ENCODE results near the gene GAL3ST1.
A peak's percentile ranks its signal among the peaks of the same experiment; 100 is the strongest.

GAL3ST1 gene

GRCh38 chr22:30531651-30532608 is 42.5 kb downstream of the GAL3ST1 start:
- Histone ChIP-seq H3K4me3 (ENCODE audit: low read depth, low read length) (no peak overlapping the region), H3K27me3 (ENCODE audit: insufficient read depth, low read depth, severe bottlenecking) (no peaks in the 10 kb centered on the region), H3K36me3 (no peaks in the 10 kb centered on the region), H3K27ac (no peak overlapping the region), H3K9me3 (ENCODE audit: severe bottlenecking) (no peaks in the 10 kb centered on the region)
- TF ChIP-seq, protein P1, sequence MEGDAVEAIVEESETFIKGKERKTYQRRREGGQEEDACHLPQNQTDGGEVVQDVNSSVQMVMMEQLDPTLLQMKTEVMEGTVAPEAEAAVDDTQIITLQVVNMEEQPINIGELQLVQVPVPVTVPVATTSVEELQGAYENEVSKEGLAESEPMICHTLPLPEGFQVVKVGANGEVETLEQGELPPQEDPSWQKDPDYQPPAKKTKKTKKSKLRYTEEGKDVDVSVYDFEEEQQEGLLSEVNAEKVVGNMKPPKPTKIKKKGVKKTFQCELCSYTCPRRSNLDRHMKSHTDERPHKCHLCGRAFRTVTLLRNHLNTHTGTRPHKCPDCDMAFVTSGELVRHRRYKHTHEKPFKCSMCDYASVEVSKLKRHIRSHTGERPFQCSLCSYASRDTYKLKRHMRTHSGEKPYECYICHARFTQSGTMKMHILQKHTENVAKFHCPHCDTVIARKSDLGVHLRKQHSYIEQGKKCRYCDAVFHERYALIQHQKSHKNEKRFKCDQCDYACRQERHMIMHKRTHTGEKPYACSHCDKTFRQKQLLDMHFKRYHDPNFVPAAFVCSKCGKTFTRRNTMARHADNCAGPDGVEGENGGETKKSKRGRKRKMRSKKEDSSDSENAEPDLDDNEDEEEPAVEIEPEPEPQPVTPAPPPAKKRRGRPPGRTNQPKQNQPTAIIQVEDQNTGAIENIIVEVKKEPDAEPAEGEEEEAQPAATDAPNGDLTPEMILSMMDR (IDR thresholded peaks at IDR 0.05; ENCODE audit: low read depth, low read length), result no peak
- no peak for DNase-seq

- Histone ChIP-seq H3K27me3 (ENCODE audit: insufficient read depth, low read depth, severe bottlenecking) (no peaks in the 10 kb centered on the region), H3K27ac (no peak overlapping the region), H3K4me3 (ENCODE audit: low read depth, low read length) (no peak overlapping the region), H3K36me3 (no peaks in the 10 kb centered on the region), H3K9me3 (ENCODE audit: severe bottlenecking) (no peaks in the 10 kb centered on the region)
- TF ChIP-seq, protein P1 (IDR thresholded peaks at IDR 0.05; ENCODE audit: low read depth, low read length), result no peak
- no peak for DNase-seq
Measured at GRCh38 chr22:30526656-30527055, 47.8 kb downstream of the GAL3ST1 start.

DNA sequence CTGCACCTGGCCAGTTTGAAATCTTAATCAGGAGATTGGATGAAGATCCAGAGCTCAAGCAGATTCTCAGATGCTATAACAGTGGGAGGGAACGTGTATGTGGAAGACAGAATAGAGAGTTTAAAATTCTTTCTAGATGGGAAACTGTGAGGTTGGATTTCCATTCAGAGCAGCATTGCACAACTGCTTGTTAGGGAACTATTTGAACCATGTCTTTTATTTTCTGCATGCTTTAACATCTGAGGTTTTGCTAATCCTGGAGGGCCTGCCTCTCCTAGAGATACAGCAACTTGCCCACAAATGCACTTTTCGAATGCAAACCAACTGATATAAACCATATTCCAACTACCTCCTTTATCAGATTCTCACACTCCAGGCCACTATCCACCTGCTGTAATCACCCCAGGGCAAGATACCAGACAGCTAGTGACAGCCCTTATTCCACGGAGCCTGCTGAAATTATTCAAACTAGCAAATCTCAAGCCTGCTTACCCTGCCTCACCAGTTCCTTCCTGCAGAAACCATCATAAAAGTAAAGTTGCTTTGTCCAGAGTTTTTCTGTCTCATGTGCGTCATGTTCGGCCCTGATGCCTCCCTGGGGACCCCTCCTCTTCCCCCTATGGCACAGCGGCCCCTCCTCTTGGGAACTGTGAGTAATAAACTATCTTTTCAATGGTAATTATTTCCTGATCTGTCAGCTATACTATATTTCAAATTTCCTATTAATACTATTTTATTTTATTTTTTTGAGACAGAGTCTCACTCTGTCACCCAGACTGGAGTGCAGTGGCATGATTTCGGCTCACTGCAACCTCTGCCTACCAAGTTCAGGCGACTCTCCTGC is 50.6 kb downstream of the GAL3ST1 start:
- Histone ChIP-seq H3K9me3 (ENCODE audit: severe bottlenecking) (no peaks in the 10 kb centered on the region), H3K4me3 (ENCODE audit: low read depth, low read length) (no peak overlapping the region), H3K36me3 (no peaks in the 10 kb centered on the region), H3K27ac (no peak overlapping the region), H3K27me3 (ENCODE audit: insufficient read depth, low read depth, severe bottlenecking) (no peaks in the 10 kb centered on the region)
- DNase-seq, result no peak
- TF ChIP-seq, protein P1 (IDR thresholded peaks at IDR 0.05; ENCODE audit: low read depth, low read length), result no peak

DNA sequence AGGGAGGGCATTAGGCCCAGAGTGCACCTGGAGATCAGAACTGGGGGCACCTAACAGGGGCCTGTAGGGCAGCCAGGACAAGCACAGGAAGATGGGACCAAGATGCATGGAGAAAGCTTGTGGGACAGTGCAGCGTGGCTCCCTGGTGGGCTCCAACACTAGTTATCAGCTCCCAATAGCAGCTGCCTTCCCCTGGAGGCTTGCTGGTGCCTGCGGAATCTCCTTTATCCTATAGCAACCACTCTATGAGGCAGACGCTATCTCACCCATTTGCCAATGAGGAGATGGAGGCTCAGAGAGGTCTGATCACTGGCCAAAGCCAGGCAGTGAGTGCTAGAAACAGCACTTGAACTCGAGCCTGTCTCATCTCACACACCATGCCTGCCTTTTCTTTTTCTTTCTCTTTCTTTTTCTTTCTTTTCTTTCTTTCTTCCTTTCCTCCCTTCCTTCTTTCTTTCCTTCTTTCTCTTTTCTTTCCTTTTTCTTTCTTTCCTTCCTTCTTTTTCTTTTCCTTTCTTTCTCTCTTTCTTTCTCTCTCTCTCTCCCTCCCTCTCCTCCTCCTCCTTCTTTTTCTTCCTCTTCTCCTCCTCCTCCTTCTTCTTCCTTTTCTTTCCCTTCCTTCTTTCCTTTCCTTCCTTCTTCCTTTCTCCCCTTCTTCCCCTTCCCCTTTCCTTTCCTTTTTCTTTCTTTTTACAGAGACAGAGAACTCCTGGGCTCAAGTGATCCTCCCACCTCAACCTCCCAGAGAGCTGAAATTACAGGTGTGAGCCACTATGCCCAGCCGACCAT is 52.9 kb downstream of the GAL3ST1 start:
- no peaks in the 10 kb centered on the region for H3K9me3 ChIP-seq (ENCODE audit: severe bottlenecking)
- H3K27ac ChIP-seq, result no peak overlapping the region
- no peak overlapping the region for H3K4me3 ChIP-seq (ENCODE audit: low read depth, low read length)
- H3K27me3 ChIP-seq (ENCODE audit: insufficient read depth, low read depth, severe bottlenecking), result no peaks in the 10 kb centered on the region
- no peaks in the 10 kb centered on the region for H3K36me3 ChIP-seq
- TF ChIP-seq, protein P1 (IDR thresholded peaks at IDR 0.05; ENCODE audit: low read depth, low read length), result no peak
- DNase-seq, result no peak

DNA sequence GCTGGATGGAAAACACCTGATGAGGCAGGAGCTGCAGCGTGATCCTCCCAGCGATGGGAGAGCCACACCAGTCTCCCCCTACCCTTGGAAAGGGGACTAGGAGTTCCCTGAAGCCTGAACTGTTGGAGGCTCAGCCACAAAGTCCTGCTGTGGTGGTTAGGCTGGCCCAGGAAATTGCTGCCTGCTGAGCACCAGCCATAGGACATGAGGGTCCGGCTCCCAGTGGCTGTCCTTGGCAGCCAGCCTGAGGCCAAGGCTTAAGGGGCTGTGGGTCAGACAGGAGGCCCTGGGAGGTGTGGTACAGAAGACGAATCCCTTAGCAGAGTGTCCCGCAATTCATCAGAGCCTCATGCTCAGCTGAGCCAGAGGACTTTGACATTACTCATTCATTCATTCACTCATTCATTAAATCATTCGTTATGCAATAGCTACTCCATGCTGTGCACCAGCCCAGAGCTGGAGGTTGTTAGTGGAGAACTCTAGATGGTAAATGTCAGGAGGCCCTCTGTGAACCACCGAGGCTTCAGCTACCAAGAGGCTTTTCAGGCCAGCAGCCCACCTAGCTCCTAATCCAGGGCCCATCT is 54.5 kb downstream of the GAL3ST1 start:
- no peak overlapping the region for H3K4me3 ChIP-seq (ENCODE audit: low read depth, low read length)
- peak overlapping the region; percentile 60 for H3K27ac ChIP-seq
- H3K36me3 ChIP-seq, result no peaks in the 10 kb centered on the region

More for the DNA sequence above, 54.5 kb downstream of the GAL3ST1 start:
- DNase-seq, result peak; percentile 56
- Histone ChIP-seq H3K9me3 (ENCODE audit: severe bottlenecking) (no peaks in the 10 kb centered on the region), H3K27me3 (ENCODE audit: insufficient read depth, low read depth, severe bottlenecking) (no peaks in the 10 kb centered on the region)
- TF ChIP-seq, protein P1 (IDR thresholded peaks at IDR 0.05; ENCODE audit: low read depth, low read length), result no peak

Data from WERI-Rb-1 (cell line).